RWPE2 (cell line): ENCODE results near the gene DOCK9.

Experiments used
- ATAC-seq: fragments of 200-7000 bp; cut with Tn5 transposase; 3 replicates; pipeline ENCODE4 v1.9.1; 2021; ENCODE audit warnings: low read depth
- DNase-seq: peaks from one replicate; pipeline ENCODE4 v3.0.0-alpha.2; 2020; ENCODE audit warnings: low spot score
- H3K27ac ChIP-seq: fragments of 450-650 bp; 2 replicates; pipeline ENCODE4 v1.5.1; 2017; ENCODE audit warnings: mild to moderate bottlenecking; ENCODE audit not compliant: poor library complexity, severe bottlenecking
- H3K27me3 ChIP-seq: fragments of 250-450 bp; sonication (Bioruptor Pico); 2 replicates; pipeline ENCODE4 v1.5.1; 2021; ENCODE audit warnings: mild to moderate bottlenecking, moderate library complexity; ENCODE audit not compliant: insufficient read depth, poor library complexity, severe bottlenecking
- H3K36me3 ChIP-seq: fragments of 250-450 bp; sonication (Bioruptor Pico); 2 replicates; pipeline ENCODE4 v1.5.1; 2020; ENCODE audit warnings: low read depth, mild to moderate bottlenecking, moderate library complexity
- H3K4me1 ChIP-seq: fragments of 250-450 bp; sonication (Bioruptor Pico); 2 replicates; pipeline ENCODE4 v1.5.1; 2021; ENCODE audit warnings: mild to moderate bottlenecking, moderate library complexity; ENCODE audit not compliant: insufficient read depth, poor library complexity, severe bottlenecking
- H3K4me3 ChIP-seq: fragments of 250-450 bp; sonication (Bioruptor Pico); 2 replicates; pipeline ENCODE4 v1.5.1; 2021; ENCODE audit warnings: mild to moderate bottlenecking, moderate library complexity; ENCODE audit not compliant: severe bottlenecking
- H3K9me3 ChIP-seq: fragments of 250-450 bp; sonication (Bioruptor Pico); 2 replicates; pipeline ENCODE4 v1.5.1; 2021; ENCODE audit warnings: mild to moderate bottlenecking, moderate library complexity; ENCODE audit not compliant: severe bottlenecking
- TF ChIP-seq, protein P1 (sequence below): fragments of 450-650 bp; IDR thresholded peaks from one replicate; pipeline ENCODE4 v1.5.1; 2017; ENCODE audit warnings: mild to moderate bottlenecking, moderate library complexity; ENCODE audit not compliant: poor library complexity, severe bottlenecking

Gene DOCK9

DNA sequence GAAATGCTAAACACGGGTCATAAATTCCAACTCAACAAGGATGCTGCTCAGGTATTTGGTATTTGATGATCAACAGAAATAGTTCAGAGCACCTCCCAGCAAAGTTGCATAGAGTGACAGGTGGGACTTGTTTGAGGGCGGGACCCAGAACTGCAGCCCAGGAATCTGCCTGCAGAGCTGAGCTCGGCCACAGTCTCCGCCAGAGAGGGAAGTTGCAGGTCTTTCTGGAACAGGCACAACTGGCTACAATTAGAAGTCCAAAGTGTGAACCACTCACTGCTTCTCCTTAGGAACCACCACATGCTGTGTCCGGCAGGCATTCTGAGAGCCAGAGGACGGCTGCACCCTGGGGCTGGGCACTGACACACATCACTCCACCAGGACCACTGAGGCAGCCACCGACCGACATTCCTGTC lies 226.5 kb downstream of the DOCK9 start:
- Histone ChIP-seq H3K9me3 (peaks cover 4% of the 10 kb centered on the region), H3K27ac (no peak overlapping the region), H3K4me3 (no peak overlapping the region), H3K36me3 (no peaks in the 10 kb centered on the region), H3K27me3 (peaks cover 35% of the 10 kb centered on the region), H3K4me1 (no peaks in the 10 kb centered on the region)
- TF ChIP-seq, protein P1, sequence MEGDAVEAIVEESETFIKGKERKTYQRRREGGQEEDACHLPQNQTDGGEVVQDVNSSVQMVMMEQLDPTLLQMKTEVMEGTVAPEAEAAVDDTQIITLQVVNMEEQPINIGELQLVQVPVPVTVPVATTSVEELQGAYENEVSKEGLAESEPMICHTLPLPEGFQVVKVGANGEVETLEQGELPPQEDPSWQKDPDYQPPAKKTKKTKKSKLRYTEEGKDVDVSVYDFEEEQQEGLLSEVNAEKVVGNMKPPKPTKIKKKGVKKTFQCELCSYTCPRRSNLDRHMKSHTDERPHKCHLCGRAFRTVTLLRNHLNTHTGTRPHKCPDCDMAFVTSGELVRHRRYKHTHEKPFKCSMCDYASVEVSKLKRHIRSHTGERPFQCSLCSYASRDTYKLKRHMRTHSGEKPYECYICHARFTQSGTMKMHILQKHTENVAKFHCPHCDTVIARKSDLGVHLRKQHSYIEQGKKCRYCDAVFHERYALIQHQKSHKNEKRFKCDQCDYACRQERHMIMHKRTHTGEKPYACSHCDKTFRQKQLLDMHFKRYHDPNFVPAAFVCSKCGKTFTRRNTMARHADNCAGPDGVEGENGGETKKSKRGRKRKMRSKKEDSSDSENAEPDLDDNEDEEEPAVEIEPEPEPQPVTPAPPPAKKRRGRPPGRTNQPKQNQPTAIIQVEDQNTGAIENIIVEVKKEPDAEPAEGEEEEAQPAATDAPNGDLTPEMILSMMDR, result no peak
- peak; percentile 15; the same call in 1 of the 3 replicates for ATAC-seq
- DNase-seq, result no peak

DNA sequence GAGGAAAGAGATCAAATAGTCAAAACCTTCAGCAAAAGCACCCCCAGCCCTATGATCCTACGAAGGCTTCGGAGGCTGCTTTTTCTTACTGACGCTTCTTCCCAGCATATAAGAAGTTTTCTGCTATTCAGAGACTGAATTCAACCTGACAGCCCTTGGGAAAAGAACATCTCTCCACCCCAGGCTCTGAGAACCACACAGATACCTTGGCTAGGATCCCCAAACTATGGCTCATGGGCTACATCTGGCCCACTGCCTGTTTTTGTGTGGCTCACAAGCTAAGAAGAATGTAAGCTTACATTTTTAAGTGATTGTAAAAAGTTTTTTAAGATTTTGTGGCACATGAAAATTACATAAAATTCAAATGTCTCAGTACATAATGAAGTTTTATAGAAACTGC lies 228.4 kb downstream of the DOCK9 start:
- H3K4me3 ChIP-seq, result no peak overlapping the region
- DNase-seq (no peak), ATAC-seq (no peak)
- H3K27ac ChIP-seq, result no peak overlapping the region
- TF ChIP-seq, protein P1, result no peak
- no peaks in the 10 kb centered on the region for H3K36me3 ChIP-seq
- peaks cover 35% of the 10 kb centered on the region for H3K27me3 ChIP-seq
- H3K9me3 ChIP-seq, result peaks cover 4% of the 10 kb centered on the region
- no peaks in the 10 kb centered on the region for H3K4me1 ChIP-seq

DNA sequence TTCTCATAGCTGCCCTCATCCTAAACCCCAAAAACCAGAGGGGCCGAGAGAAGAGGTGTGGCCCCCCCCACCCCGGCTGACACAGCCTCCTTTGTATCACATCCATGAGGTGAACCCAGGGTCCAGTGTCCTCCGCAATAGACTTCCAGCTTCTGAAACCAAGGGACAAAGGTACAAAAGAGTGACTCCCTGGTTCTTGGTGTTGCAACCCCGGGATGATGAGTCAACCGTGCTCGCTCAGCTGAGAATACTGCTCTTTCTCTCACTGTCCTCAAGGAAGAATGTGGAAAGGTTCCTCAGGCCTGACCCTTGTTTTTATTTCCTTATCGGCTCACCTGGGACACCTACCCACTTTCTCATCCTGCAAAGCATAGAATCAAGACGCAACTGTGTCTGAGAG lies 230.9 kb downstream of the DOCK9 start:
- H3K4me1 ChIP-seq, result no peaks in the 10 kb centered on the region
- no peaks in the 10 kb centered on the region for H3K9me3 ChIP-seq
- DNase-seq (no peak), ATAC-seq (peak; percentile 62; the same call in 1 of the 3 replicates)
- TF ChIP-seq, protein P1, result no peak
- H3K4me3 ChIP-seq, result no peak overlapping the region
- no peaks in the 10 kb centered on the region for H3K36me3 ChIP-seq
- H3K27ac ChIP-seq, result no peak overlapping the region
- peaks cover 17% of the 10 kb centered on the region for H3K27me3 ChIP-seq
